ENCODE results near the gene SLIT3. TPM values are rescaled to one million over a fixed set of nuclear protein-coding genes. Genes with fewer than 3 reads are reported as not detected.

Gene SLIT3
- total and polyA plus RNA-seq, 2 experiments from 2014 or later, result 0.59 to 0.71 TPM

DNA sequence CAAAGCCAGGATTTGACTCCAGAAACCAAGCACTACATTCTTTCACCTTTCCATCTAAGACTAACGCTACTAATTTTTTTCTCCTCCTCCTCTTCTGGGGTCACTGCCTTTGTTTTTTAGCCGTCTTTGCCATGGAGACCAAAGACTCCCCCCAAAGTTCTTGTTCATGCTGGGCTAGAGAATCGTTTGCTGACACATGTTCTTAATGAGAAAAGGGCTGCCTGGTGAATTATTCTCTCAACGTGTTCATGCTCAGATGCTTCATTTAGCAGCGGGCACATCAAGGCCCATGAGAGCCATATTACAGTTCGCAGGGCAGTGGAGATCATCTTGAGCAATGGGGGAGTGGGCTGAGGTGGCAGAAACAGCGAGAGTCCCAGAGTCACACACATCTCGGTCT, 134.9 kb downstream of the SLIT3 start:
- Mint-ChIP-seq H3K9me3 (no peaks in the 10 kb centered on the region; the same call in 2 of the 3 replicates), H3K4me1 (peaks cover 13% of the 10 kb centered on the region), H3K27me3 (ENCODE audit: insufficient read depth, low read depth, poor library complexity) (peaks cover 5% of the 10 kb centered on the region), H3K36me3 (ENCODE audit: low read depth) (no peaks in the 10 kb centered on the region), H3K4me3 (no peak overlapping the region), H3K27ac (no peak overlapping the region)
- Histone ChIP-seq H3K4me2 (no peak overlapping the region), H3K27ac (ENCODE audit: low read depth) (no peak overlapping the region), H3F3A (replicated peaks; ENCODE audit: low read depth) (no peaks in the 10 kb centered on the region), H3K4me1 (ENCODE audit: insufficient read depth) (0 out of 2 replicates have a peak, but pooled peaks cover 2% of the 10 kb centered on the region), H3K27me3 (ENCODE audit: insufficient read depth) (no peaks in the 10 kb centered on the region), H4K20me1 (replicated peaks; ENCODE audit: insufficient read depth) (no peaks in the 10 kb centered on the region), H3K9me2 (ENCODE audit: insufficient read depth) (peaks cover 10% of the 10 kb centered on the region; the same call in 1 of the 2 replicates), H3K79me2 (replicated peaks; ENCODE audit: insufficient read depth) (no peaks in the 10 kb centered on the region), H3K4me3 (no peak overlapping the region), H3K36me3 (ENCODE audit: insufficient read depth) (no peaks in the 10 kb centered on the region), H2AFZ (no peak overlapping the region)
- TF ChIP-seq EZH2phosphoT487 (IDR thresholded peaks at IDR 0.05; ENCODE audit: unreplicated experiment), result no peak
- no peak for TF ChIP-seq CREB1 (CRISPR knock-in tag; IDR thresholded peaks at IDR 0.05; ENCODE audit: low read depth)
- no peak for TF ChIP-seq NANOG (IDR thresholded peaks at IDR 0.05; ENCODE audit: borderline replicate concordance)
- no peak for TF ChIP-seq STAT1 (IDR thresholded peaks at IDR 0.05; ENCODE audit: unreplicated experiment)
- TF ChIP-seq JUNB (IDR thresholded peaks at IDR 0.05; ENCODE audit: unreplicated experiment), result no peak
- no peak for TF ChIP-seq ZNF114 (CRISPR knock-in tag; IDR thresholded peaks at IDR 0.05)
- TF ChIP-seq, protein P1, sequence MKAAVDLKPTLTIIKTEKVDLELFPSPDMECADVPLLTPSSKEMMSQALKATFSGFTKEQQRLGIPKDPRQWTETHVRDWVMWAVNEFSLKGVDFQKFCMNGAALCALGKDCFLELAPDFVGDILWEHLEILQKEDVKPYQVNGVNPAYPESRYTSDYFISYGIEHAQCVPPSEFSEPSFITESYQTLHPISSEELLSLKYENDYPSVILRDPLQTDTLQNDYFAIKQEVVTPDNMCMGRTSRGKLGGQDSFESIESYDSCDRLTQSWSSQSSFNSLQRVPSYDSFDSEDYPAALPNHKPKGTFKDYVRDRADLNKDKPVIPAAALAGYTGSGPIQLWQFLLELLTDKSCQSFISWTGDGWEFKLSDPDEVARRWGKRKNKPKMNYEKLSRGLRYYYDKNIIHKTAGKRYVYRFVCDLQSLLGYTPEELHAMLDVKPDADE (IDR thresholded peaks at IDR 0.05), result no peak
- TF ChIP-seq, protein P2, sequence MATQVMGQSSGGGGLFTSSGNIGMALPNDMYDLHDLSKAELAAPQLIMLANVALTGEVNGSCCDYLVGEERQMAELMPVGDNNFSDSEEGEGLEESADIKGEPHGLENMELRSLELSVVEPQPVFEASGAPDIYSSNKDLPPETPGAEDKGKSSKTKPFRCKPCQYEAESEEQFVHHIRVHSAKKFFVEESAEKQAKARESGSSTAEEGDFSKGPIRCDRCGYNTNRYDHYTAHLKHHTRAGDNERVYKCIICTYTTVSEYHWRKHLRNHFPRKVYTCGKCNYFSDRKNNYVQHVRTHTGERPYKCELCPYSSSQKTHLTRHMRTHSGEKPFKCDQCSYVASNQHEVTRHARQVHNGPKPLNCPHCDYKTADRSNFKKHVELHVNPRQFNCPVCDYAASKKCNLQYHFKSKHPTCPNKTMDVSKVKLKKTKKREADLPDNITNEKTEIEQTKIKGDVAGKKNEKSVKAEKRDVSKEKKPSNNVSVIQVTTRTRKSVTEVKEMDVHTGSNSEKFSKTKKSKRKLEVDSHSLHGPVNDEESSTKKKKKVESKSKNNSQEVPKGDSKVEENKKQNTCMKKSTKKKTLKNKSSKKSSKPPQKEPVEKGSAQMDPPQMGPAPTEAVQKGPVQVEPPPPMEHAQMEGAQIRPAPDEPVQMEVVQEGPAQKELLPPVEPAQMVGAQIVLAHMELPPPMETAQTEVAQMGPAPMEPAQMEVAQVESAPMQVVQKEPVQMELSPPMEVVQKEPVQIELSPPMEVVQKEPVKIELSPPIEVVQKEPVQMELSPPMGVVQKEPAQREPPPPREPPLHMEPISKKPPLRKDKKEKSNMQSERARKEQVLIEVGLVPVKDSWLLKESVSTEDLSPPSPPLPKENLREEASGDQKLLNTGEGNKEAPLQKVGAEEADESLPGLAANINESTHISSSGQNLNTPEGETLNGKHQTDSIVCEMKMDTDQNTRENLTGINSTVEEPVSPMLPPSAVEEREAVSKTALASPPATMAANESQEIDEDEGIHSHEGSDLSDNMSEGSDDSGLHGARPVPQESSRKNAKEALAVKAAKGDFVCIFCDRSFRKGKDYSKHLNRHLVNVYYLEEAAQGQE (IDR thresholded peaks at IDR 0.05; ENCODE audit: unreplicated experiment), result no peak
- TF ChIP-seq ZNF331 (CRISPR knock-in tag; IDR thresholded peaks at IDR 0.05; ENCODE audit: low read depth), result no peak
- TF ChIP-seq, protein P3, sequence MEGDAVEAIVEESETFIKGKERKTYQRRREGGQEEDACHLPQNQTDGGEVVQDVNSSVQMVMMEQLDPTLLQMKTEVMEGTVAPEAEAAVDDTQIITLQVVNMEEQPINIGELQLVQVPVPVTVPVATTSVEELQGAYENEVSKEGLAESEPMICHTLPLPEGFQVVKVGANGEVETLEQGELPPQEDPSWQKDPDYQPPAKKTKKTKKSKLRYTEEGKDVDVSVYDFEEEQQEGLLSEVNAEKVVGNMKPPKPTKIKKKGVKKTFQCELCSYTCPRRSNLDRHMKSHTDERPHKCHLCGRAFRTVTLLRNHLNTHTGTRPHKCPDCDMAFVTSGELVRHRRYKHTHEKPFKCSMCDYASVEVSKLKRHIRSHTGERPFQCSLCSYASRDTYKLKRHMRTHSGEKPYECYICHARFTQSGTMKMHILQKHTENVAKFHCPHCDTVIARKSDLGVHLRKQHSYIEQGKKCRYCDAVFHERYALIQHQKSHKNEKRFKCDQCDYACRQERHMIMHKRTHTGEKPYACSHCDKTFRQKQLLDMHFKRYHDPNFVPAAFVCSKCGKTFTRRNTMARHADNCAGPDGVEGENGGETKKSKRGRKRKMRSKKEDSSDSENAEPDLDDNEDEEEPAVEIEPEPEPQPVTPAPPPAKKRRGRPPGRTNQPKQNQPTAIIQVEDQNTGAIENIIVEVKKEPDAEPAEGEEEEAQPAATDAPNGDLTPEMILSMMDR (conservative IDR thresholded peaks at IDR 0.05; ENCODE audit: low read depth in 2 of 2), result no peak
- no peak for TF ChIP-seq POLR2AphosphoS5 (IDR thresholded peaks at IDR 0.05; ENCODE audit: low read depth)
- TF ChIP-seq EZH2 (IDR thresholded peaks at IDR 0.05; ENCODE audit: low read depth, unreplicated experiment), result no peak
- TF ChIP-seq, protein P4, sequence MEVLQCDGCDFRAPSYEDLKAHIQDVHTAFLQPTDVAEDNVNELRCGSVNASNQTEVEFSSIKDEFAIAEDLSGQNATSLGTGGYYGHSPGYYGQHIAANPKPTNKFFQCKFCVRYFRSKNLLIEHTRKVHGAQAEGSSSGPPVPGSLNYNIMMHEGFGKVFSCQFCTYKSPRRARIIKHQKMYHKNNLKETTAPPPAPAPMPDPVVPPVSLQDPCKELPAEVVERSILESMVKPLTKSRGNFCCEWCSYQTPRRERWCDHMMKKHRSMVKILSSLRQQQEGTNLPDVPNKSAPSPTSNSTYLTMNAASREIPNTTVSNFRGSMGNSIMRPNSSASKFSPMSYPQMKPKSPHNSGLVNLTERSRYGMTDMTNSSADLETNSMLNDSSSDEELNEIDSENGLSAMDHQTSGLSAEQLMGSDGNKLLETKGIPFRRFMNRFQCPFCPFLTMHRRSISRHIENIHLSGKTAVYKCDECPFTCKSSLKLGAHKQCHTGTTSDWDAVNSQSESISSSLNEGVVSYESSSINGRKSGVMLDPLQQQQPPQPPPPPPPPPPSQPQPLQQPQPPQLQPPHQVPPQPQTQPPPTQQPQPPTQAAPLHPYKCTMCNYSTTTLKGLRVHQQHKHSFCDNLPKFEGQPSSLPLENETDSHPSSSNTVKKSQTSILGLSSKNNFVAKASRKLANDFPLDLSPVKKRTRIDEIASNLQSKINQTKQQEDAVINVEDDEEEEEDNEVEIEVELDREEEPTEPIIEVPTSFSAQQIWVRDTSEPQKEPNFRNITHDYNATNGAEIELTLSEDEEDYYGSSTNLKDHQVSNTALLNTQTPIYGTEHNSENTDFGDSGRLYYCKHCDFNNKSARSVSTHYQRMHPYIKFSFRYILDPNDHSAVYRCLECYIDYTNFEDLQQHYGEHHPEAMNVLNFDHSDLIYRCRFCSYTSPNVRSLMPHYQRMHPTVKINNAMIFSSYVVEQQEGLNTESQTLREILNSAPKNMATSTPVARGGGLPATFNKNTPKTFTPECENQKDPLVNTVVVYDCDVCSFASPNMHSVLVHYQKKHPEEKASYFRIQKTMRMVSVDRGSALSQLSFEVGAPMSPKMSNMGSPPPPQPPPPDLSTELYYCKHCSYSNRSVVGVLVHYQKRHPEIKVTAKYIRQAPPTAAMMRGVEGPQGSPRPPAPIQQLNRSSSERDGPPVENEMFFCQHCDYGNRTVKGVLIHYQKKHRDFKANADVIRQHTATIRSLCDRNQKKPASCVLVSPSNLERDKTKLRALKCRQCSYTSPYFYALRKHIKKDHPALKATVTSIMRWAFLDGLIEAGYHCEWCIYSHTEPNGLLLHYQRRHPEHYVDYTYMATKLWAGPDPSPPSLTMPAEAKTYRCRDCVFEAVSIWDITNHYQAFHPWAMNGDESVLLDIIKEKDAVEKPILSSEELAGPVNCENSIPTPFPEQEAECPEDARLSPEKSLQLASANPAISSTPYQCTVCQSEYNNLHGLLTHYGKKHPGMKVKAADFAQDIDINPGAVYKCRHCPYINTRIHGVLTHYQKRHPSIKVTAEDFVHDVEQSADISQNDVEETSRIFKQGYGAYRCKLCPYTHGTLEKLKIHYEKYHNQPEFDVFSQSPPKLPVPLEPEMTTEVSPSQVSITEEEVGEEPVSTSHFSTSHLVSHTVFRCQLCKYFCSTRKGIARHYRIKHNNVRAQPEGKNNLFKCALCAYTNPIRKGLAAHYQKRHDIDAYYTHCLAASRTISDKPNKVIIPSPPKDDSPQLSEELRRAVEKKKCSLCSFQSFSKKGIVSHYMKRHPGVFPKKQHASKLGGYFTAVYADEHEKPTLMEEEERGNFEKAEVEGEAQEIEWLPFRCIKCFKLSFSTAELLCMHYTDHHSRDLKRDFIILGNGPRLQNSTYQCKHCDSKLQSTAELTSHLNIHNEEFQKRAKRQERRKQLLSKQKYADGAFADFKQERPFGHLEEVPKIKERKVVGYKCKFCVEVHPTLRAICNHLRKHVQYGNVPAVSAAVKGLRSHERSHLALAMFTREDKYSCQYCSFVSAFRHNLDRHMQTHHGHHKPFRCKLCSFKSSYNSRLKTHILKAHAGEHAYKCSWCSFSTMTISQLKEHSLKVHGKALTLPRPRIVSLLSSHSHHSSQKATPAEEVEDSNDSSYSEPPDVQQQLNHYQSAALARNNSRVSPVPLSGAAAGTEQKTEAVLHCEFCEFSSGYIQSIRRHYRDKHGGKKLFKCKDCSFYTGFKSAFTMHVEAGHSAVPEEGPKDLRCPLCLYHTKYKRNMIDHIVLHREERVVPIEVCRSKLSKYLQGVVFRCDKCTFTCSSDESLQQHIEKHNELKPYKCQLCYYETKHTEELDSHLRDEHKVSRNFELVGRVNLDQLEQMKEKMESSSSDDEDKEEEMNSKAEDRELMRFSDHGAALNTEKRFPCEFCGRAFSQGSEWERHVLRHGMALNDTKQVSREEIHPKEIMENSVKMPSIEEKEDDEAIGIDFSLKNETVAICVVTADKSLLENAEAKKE (CRISPR knock-in tag; IDR thresholded peaks at IDR 0.05), result no peak
- no peak for ATAC-seq
- no peak for DNase-seq (ENCODE audit: low spot score)

All from GM23338 (cell line).